Renal cortical epithelial cell (primary cell): ENCODE measurements around the gene GIMAP8. TPM values are rescaled to one million over a fixed set of nuclear protein-coding genes. Genes with fewer than 3 reads are reported as not detected.

ENCODE experiments used
- DNase-seq: peaks from one replicate; pipeline ENCODE4 v3.0.0-alpha.2; 2011; ENCODE audit warnings: low read depth
- total RNA-seq: library from RNA; depleted of rRNA; stranded (reverse); fragments of >200 nt; gene quantifications from 2 replicates; pipeline ENCODE4 v1.2.3, GENCODE V29; 2014

GIMAP8 gene
- 0.15 and 0.17 TPM in 2 replicates for total RNA-seq

- no peak for DNase-seq
Observed at GRCh38 chr7:150450491-150451001, at the start of gene GIMAP8. Gene GIMAP8 (plus strand): TSS chr7:150450630. CDS start chr7:150466699, 16,069 bp downstream.

DNA sequence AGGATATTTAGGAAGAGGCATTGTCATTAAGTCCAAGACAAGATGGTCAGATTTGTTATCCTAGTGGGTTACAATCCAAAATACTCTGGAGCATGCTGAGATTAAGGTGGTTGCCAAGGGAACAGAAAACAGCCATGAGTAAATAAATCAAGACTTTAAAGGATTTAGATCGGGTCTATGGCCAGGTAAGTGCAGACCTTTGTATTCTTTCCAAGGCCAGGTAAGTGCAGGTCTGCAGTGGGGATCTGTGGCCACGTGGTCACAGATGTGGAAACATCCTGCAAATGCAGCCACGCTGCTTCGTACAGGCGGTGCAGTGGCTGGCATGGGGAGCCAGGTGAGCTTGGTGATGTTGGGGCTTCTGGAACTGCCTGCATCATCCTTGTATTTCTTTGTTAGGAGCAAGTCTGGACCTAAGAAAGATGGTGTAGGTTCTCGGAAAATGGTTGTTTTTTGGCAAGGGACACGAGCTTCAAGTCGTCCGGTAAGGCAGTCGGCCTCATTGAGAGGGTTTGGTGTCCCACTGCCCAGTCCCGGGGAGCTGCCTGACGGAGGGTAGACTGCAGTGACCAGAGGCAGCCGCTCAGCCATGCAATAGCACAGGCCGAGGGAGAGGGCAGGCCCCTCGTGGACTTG lies 49.5 kb upstream of the GIMAP8 start:
- DNase-seq: no peak

- no peak for DNase-seq
Observed at GRCh38 chr7:150401424-150401790, 49.0 kb upstream of the GIMAP8 start.

DNA sequence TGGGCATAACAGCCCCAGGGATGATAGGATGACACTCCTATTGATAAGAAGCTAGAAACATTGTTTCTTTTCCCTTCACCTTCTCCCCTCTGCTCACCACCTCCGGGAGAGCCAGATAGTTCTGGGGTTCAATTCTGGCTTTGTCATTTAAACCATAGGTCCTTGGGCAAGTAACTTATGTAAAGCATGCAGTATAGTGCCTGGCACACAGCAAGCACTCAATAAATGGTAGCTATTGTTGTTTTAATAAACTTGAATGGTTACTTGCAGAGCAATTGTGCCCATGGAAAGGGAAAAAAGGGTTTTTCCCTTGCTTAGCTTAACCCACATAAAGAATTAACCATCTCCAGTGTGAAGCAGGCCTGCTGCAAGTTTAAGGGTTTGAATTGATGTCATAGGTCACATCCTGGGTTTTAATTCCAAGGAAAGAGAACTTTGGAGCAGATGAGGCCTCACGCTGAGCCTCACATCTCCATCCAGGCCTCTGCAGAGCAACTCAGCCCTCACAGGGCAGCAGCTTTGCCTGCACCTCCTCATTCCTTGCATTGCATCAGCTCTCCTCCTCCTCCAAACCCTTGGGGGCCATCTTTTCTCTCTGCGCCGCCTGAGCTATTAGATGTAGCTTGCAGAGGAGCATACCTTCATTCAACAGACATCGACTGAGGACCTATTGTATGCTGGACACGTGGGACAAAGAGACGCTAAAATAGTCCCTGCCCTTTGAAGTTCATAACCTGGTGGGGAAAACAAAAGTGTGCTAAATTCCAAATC lies 48.4 kb upstream of the GIMAP8 start:
- DNase-seq: no peak

DNA sequence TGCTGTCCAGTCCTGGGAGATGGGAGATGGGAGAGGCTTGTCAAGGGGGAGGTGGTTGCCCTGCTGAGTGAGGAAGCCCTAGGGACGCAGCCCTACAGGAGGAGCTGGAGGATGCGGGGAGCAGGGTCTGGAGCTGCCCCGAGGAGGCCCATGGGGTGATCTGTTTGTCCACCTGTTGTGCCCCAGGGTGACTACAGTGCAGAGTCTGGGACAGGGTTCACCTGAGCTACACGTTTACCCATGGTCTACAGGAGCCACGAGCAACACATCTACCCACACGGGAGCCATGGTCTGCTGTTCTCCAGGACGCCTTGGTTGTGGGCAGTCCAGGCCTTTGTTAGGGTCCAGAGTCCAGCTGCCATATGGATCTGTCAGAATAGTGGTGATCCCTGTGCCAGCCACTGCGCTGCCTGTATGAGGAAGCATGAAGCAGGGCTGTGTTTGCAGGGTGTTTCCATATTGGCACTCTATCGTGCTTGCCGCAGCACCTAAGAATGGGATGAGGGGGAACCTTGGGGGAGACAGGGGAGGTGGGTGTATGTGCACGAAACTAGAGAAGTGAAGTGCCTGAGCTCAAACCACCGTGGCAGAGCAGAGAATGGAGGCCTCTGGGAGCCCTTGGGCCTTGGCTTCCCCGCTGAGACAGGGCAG lies 47.6 kb upstream of the GIMAP8 start:
- no peak for DNase-seq

GRCh38 chr7:150403376-150404171 lies 46.9 kb upstream of the GIMAP8 start:
- DNase-seq: no peak

DNA sequence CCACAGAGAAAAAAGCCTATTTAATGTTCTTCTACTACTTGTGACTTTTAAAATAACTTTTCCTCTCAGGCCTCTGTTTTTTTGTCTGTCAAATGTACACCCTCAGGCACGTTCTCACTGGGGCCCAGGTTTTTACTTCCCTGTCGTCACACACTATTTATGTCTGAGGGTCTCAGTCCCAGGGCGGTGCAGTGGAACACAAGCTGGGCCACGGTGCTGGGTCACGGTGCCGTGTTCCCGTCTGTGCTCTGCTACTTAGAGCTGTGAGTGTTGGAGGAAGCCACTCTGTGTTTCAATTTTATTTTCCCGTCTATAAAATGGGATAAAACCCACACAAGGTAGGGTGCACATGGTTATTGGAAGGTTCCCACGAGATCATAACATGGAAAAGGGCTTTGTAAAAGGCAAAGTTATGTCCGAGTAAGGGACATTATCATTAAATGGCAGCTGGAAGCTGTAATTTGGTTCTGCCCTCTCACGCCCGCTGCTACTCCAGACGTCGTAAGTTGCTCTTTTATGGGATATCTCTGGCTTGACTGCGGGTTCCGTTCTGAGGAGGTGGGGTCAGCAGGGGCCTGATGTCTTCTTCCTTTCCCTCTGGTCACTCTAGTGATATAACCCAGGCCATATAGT lies 46.1 kb upstream of the GIMAP8 start:
- DNase-seq: no peak

DNA sequence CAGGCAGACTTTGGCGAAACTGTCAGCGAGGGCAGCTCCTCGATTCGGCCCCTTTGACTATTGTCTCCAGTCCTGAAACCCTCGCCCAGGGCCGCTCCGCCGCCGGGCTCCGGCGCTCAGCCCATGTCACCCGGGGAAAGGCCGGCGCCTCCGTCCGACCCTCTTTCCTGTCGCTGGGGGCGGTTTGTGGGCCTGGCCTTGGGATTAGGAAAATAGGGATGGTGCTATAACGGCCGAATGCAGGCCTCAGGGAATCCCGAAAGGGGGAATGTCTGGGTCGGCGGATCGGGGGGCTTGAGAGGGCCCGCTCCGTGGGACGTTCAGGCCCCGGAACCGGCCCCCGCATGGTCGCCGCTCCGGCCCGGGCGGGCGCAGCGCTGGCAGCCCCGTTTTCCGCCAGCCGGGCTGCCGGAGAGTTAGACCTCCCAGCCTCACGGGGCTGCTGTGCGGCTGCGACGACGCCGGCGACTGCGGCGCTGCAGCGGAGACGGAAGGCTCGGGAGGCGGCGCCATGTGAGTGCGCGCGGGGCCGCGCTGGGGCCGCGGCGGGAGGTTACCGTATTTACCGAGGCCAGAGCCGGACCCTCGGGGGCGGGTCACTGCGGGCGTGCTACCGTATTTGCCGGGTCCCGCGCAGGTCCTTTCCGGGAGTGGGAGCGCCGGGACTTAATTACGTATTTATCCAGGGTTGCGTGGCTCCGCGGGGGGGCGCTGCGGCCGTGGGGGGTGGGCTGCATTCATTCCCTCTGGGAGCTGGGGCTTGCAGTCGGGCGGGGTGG lies 45.4 kb upstream of the GIMAP8 start:
- DNase-seq: peak; percentile 29

- no peak for DNase-seq
Observed at GRCh38 chr7:150405584-150406311, 44.7 kb upstream of the GIMAP8 start.

GRCh38 chr7:150406312-150406566 lies 44.2 kb upstream of the GIMAP8 start:
- DNase-seq: no peak

DNA sequence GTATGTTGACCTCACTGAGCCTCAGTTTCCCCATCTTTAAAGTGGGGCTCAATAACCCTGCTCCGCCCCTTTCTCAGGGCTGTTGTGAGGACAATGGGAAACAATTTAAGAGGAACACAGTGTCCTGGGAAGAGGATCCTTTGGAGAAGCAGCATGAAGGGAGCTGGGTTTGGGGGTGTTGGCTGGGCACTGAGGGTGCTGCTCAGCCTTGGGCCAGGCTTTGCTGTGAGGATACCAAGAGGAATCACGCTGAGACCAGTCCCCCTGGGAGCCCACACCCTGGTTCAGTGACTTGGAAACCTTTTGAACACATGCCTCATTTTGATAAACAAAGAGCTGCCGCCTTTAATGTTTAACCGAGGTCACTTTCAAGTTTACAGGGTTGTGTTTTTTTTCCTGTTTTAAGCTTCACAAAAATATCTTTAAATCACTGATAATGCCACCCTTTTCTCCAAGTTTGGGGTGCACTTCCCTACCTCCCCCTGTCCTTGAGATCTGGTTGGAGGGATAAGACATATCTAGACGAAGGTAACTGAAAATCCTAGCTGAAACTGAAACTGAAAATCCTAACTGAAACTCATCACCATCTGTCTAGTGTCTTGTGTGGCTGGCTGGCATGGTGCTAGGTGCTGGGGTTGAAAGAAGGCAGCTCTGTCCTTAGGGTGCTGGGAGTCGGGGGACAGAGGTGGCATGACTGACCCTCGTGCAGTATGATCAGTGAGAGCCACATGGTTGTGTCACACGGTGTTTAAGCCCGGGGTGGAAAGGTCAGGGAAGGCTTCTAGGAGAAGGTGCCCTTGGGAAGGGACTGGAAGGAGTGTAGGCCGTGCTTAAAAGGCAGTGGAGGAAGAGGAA lies 43.6 kb upstream of the GIMAP8 start:
- peak; percentile 80 for DNase-seq

GRCh38 chr7:150407588-150408392 lies 42.6 kb upstream of the GIMAP8 start:
- no peak for DNase-seq

GRCh38 chr7:150408393-150409299 lies 41.8 kb upstream of the GIMAP8 start:
- no peak for DNase-seq

- no peak for DNase-seq
Observed at GRCh38 chr7:150409300-150410030, 41.0 kb upstream of the GIMAP8 start.

- DNase-seq: no peak
Observed at GRCh38 chr7:150410131-150410530, 40.3 kb upstream of the GIMAP8 start.

DNA sequence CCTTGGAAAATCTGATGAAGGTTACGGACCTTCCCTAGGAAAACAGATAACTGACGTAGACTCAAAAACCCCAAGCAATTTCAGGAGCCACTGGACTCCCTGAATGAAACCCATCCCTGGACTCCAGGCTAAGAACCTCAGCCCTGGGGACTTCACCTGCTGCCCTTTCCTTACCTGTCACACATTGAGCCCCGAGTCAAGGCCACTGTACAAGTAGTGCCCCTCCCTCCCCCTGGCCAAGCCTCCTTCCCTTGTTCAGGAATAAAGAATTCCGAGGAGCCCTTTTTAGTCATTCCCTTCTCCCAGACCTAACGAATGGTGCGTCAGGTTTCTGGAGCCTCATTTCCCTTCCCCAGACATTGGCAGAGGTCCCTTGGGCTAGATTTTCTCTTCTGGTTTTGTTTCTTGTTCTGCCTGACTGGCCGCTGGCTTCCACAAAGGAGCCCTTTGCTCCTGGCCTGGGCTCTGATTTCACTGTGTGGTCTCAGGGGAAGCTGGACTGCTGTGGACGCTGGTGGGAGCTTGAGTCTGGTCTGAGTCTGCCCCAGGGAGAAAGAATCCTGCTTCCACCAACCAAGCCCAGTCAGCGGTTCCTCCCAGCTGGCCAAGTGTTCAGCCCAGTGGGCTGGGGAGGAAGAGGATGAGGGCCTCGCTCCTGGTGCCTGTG lies 39.6 kb upstream of the GIMAP8 start:
- DNase-seq: peak; percentile 83
